Stimulated activated CD4-positive, alpha-beta T cell treated with anti-CD3 and anti-CD28 coated beads, Interleukin-1b, Interleukin-23, amount 100 ng/mL, for 24 hours (primary cell): ENCODE measurements around the gene USP35.

ENCODE experiments used
- DNase-seq, 4 experiments: peaks; one replicate each; pipeline ENCODE4 v3.0.0-alpha.2; 2020; ENCODE audit warnings: low read depth in 4 of 4, low spot score in 1 of 4

The USP35 gene

GRCh38 chr11:78262238-78262637 lies 73.5 kb downstream of the USP35 start:
- DNase-seq = no peak

DNA sequence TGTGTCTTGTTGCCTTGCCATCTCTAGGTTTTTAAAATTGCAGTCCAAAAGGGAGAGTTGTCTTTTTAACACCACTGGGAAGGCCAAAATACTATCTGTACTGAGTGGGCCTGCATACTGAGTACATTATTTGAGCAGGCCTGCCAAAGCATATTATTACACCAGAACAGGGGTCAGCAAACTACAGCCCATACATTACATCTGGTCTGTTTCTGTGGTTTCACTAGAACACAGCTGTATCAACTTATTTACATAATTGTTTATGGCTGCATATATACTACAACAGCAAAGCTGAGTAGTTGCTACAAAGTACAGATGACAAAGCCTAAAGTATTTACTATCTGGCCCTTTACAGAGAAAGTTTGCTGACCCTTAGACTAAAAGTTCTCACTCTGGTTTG lies 74.0 kb downstream of the USP35 start:
- no peak for DNase-seq
